Raji (cell line): ENCODE data around the gene DYNAP.

ENCODE experiments used
- POLR2A ChIP-seq: IDR thresholded peaks from 2 replicates; pipeline ENCODE4 v1.6.1; 2011; ENCODE audit warnings: low read depth, low read length, control low read depth; ENCODE audit not compliant: insufficient read depth

DYNAP gene

GRCh38 chr18:54613174-54613573 lies 22.1 kb downstream of the DYNAP start:
- no peak for TF ChIP-seq POLR2A

GRCh38 chr18:54616220-54616848 lies 25.3 kb downstream of the DYNAP start:
- no peak for TF ChIP-seq POLR2A

- no peak for TF ChIP-seq POLR2A
Observed at GRCh38 chr18:54622084-54622483, 31.0 kb downstream of the DYNAP start.

GRCh38 chr18:54626779-54627178 lies 35.7 kb downstream of the DYNAP start:
- TF ChIP-seq POLR2A, result no peak

GRCh38 chr18:54630963-54631362 lies 39.9 kb downstream of the DYNAP start:
- TF ChIP-seq POLR2A, result no peak

- TF ChIP-seq POLR2A, result no peak
Observed at GRCh38 chr18:54636217-54636616, 45.2 kb downstream of the DYNAP start.

- no peak for TF ChIP-seq POLR2A
Observed at GRCh38 chr18:54641734-54642133, 50.7 kb downstream of the DYNAP start.

- no peak for TF ChIP-seq POLR2A
Observed at GRCh38 chr18:54647176-54647575, 56.1 kb downstream of the DYNAP start.
